Astrocyte (in vitro differentiated cells and primary cell): ENCODE measurements around the gene SLC18A3. TPM values are rescaled to one million over a fixed set of nuclear protein-coding genes. Genes with fewer than 3 reads are reported as not detected.

Source experiments
- DNase-seq: peaks from one replicate; pipeline ENCODE4 v3.0.0-alpha.2; 2010; ENCODE audit warnings: low read depth
- FAIRE-seq: peaks from 2 replicates; lab custom pipeline; 2011; peaks lifted over from hg19 to GRCh38; lab: Jason Lieb, UNC
- H2AFZ ChIP-seq: 2 replicates; pipeline ENCODE4 v1.6.0; 2012; ENCODE audit warnings: low read depth, low read length, inconsistent platforms
- H3K27ac ChIP-seq: 2 replicates; pipeline ENCODE4 v1.5.1; 2011; ENCODE audit warnings: low read depth, low read length, inconsistent platforms
- H3K27me3 ChIP-seq: 2 replicates; pipeline ENCODE4 v1.6.0; 2011; ENCODE audit warnings: low read length, inconsistent platforms; ENCODE audit not compliant: insufficient read depth
- H3K36me3 ChIP-seq: 2 replicates; pipeline ENCODE4 v1.5.1; 2011; ENCODE audit warnings: low read length, inconsistent platforms; ENCODE audit not compliant: insufficient read depth
- H3K4me1 ChIP-seq: 2 replicates; pipeline ENCODE4 v1.5.1; 2011; ENCODE audit warnings: low read length, inconsistent platforms; ENCODE audit not compliant: insufficient read depth
- H3K4me2 ChIP-seq: 2 replicates; pipeline ENCODE4 v1.6.0; 2012; ENCODE audit warnings: low read length, inconsistent platforms
- H3K4me3 ChIP-seq: 2 replicates; pipeline ENCODE4 v1.5.1; 2011; ENCODE audit warnings: low read depth, mild to moderate bottlenecking, low read length, inconsistent platforms; ENCODE audit not compliant: insufficient read depth
- H3K79me2 ChIP-seq: 2 replicates; pipeline ENCODE4 v1.6.0; 2012; ENCODE audit warnings: mild to moderate bottlenecking, low read length, inconsistent platforms; ENCODE audit not compliant: insufficient read depth
- H3K9ac ChIP-seq: 2 replicates; pipeline ENCODE4 v1.6.0; 2012; ENCODE audit warnings: mild to moderate bottlenecking, low read length, inconsistent platforms
- H3K9me3 ChIP-seq: 2 replicates; pipeline ENCODE4 v1.5.1; 2012; ENCODE audit warnings: low read depth, mild to moderate bottlenecking, low read length, inconsistent platforms; ENCODE audit not compliant: insufficient read depth
- H4K20me1 ChIP-seq: 2 replicates; pipeline ENCODE4 v1.6.0; 2012; ENCODE audit warnings: low read length, inconsistent platforms; ENCODE audit not compliant: insufficient read depth
- H3K27ac Mint-ChIP-seq: one replicate; pipeline ENCODE4 v1.8.0; 2021; ENCODE audit warnings: mild to moderate bottlenecking, mixed read lengths; ENCODE audit not compliant: unreplicated experiment
- H3K27me3 Mint-ChIP-seq: one replicate; pipeline ENCODE4 v1.8.0; 2021; ENCODE audit warnings: low read depth, mixed read lengths; ENCODE audit not compliant: unreplicated experiment
- H3K36me3 Mint-ChIP-seq: one replicate; pipeline ENCODE4 v1.8.0; 2021; ENCODE audit warnings: low read depth, mixed read lengths; ENCODE audit not compliant: unreplicated experiment
- H3K4me1 Mint-ChIP-seq: one replicate; pipeline ENCODE4 v1.8.0; 2021; ENCODE audit warnings: low read depth, mixed read lengths; ENCODE audit not compliant: unreplicated experiment
- H3K4me3 Mint-ChIP-seq: one replicate; pipeline ENCODE4 v1.8.0; 2021; ENCODE audit warnings: mild to moderate bottlenecking, moderate library complexity, mixed read lengths; ENCODE audit not compliant: unreplicated experiment
- H3K9me3 Mint-ChIP-seq: one replicate; pipeline ENCODE4 v1.8.0; 2021; ENCODE audit warnings: mild to moderate bottlenecking, mixed read lengths; ENCODE audit not compliant: unreplicated experiment
- EZH2 ChIP-seq: IDR thresholded peaks from 2 replicates; pipeline ENCODE4 v1.6.1; 2012; ENCODE audit warnings: mild to moderate bottlenecking, low read length, inconsistent platforms; ENCODE audit not compliant: insufficient read depth
- total RNA-seq: library from RNA; stranded (reverse); gene quantifications from 2 replicates; pipeline ENCODE4 v1.2.1, GENCODE V29; 2021
- TF ChIP-seq, protein P1 (sequence below): IDR thresholded peaks from 2 replicates; pipeline ENCODE4 v1.5.1; 2011; ENCODE audit warnings: low read depth, mild to moderate bottlenecking, inconsistent platforms, low read length, moderate library complexity; ENCODE audit not compliant: insufficient read depth

SLC18A3 gene
- total RNA-seq, 1 donor from 2014 or later: 4.6 TPM

DNA sequence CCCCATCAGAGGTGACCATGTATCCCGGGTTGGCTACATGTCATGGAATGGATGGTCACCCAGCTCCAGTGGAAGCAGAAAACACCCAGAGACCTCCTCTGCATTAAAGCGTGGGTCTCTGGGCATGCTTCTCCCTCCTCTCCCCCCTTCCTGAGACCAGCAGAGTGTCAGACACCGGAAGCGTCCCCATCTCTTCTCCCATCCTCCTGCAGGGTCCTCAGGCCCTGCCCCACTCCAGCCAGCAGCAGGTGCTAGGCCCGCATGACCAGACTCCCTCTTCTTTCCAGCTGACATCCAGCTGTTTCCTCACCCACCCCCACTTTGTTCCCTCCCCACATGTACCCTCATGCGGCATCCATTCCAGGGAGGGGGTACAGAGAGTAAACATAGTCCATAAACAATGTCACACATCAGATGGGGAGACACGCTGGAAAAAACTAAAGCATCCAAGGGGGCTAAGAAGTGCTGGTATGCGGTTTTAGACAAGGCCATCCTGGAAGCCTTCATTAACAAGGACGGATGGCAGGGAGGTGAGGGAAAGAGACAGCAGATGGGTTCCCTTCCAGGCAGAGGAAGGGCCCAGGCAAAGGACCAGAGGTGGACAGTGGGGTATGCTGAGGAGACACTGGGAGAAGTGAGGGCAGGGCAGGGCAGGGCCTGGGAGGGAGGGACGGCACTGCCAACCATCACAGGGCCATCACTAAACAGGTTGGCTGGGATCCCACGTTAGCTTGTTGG, 12.5 kb upstream of the SLC18A3 start:
- no peak overlapping the region for H3K4me3 ChIP-seq
- H3K27ac Mint-ChIP-seq: no peak overlapping the region
- H3K9ac ChIP-seq: no peak overlapping the region
- H3K36me3 ChIP-seq: no peaks in the 10 kb centered on the region
- no peak overlapping the region for H3K4me2 ChIP-seq
- DNase-seq (no peak), FAIRE-seq (no peak)
- no peaks in the 10 kb centered on the region for H3K79me2 ChIP-seq
- TF ChIP-seq, protein P1, sequence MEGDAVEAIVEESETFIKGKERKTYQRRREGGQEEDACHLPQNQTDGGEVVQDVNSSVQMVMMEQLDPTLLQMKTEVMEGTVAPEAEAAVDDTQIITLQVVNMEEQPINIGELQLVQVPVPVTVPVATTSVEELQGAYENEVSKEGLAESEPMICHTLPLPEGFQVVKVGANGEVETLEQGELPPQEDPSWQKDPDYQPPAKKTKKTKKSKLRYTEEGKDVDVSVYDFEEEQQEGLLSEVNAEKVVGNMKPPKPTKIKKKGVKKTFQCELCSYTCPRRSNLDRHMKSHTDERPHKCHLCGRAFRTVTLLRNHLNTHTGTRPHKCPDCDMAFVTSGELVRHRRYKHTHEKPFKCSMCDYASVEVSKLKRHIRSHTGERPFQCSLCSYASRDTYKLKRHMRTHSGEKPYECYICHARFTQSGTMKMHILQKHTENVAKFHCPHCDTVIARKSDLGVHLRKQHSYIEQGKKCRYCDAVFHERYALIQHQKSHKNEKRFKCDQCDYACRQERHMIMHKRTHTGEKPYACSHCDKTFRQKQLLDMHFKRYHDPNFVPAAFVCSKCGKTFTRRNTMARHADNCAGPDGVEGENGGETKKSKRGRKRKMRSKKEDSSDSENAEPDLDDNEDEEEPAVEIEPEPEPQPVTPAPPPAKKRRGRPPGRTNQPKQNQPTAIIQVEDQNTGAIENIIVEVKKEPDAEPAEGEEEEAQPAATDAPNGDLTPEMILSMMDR: no peak
- no peak for TF ChIP-seq EZH2
- H3K27me3 Mint-ChIP-seq: peaks cover 61% of the 10 kb centered on the region
- H3K27ac ChIP-seq: no peak overlapping the region
- peaks cover 5% of the 10 kb centered on the region for H3K27me3 ChIP-seq
- no peak overlapping the region for H3K4me3 Mint-ChIP-seq
- no peaks in the 10 kb centered on the region for H4K20me1 ChIP-seq
- H2AFZ ChIP-seq: no peak overlapping the region
- H3K36me3 Mint-ChIP-seq: no peaks in the 10 kb centered on the region
- no peaks in the 10 kb centered on the region for H3K4me1 ChIP-seq
- peaks cover 22% of the 10 kb centered on the region for H3K4me1 Mint-ChIP-seq
- no peaks in the 10 kb centered on the region for H3K9me3 ChIP-seq
- peaks cover 5% of the 10 kb centered on the region for H3K9me3 Mint-ChIP-seq

DNA sequence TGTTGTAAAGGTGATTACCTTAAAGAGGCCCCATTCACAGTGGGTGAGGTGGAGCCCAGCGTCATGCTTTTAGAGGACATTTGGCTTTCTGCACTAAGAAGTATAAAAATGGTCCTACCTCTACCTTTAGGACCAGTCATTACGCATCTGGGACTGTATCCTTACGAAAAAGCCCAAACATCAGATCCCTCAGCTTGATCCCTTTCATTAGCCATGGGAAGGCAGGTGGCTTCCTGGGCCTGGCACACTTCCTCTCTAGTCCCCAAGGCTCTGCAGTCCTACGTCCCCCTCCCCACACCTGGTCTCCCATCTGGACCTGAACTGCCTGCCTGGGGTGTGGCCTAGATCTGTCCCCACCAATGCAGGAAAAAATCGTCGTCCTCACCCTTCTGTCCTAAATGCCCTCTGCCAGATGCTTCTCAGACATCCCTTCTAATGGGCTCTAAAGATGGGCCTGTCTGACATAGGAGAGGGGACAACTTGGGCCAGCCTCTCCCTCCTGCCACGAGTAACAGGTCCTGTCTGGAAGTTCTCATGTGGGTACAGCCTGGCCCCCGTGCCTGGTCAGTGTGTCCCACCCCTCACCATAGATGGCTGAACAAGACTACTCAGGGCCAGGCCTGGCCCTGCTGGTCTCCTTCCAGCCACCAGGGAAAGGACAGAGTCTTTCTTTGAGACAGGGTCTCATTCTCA, 11.8 kb upstream of the SLC18A3 start:
- H3K36me3 Mint-ChIP-seq: no peaks in the 10 kb centered on the region
- no peak for DNase-seq
- Histone ChIP-seq H2AFZ (no peak overlapping the region), H3K79me2 (no peaks in the 10 kb centered on the region), H3K4me3 (no peak overlapping the region), H3K4me1 (no peaks in the 10 kb centered on the region), H3K27ac (no peak overlapping the region), H3K36me3 (no peaks in the 10 kb centered on the region), H4K20me1 (no peaks in the 10 kb centered on the region), H3K27me3 (peaks cover 8% of the 10 kb centered on the region), H3K4me2 (no peak overlapping the region), H3K9ac (no peak overlapping the region), H3K9me3 (no peaks in the 10 kb centered on the region)
- peaks cover 65% of the 10 kb centered on the region for H3K27me3 Mint-ChIP-seq
- FAIRE-seq: no peak
- TF ChIP-seq EZH2: no peak
- TF ChIP-seq, protein P1: no peak
- peaks cover 22% of the 10 kb centered on the region for H3K4me1 Mint-ChIP-seq
- no peak overlapping the region for H3K27ac Mint-ChIP-seq
- H3K4me3 Mint-ChIP-seq: no peak overlapping the region
- H3K9me3 Mint-ChIP-seq: peaks cover 5% of the 10 kb centered on the region

DNA sequence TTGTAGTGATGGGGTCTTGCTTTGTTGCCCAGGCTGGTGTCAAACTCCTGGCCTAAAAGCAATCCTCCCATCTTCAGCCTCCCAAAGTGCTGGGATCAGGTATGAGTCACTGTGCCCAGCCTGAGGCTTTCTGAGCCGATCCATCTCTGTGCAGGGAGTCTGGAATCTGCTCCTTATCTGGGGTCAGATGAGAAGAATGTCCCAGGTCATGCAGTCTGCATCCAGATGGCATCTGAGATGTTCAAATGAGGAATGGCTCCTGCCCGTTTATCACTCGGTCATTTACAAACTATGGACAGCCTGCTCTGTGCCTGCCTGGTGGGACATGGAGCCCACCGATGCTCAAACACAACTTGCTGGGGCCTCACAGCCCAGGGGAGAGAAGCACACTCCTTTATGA, 11.1 kb upstream of the SLC18A3 start:
- H3K4me1 ChIP-seq: no peaks in the 10 kb centered on the region
- H3K4me1 Mint-ChIP-seq: peaks cover 22% of the 10 kb centered on the region

More for the DNA sequence above, 11.1 kb upstream of the SLC18A3 start:
- TF ChIP-seq, protein P1: no peak
- Mint-ChIP-seq H3K27me3 (peaks cover 69% of the 10 kb centered on the region), H3K36me3 (no peaks in the 10 kb centered on the region), H3K27ac (no peak overlapping the region), H3K4me3 (no peak overlapping the region), H3K9me3 (peaks cover 5% of the 10 kb centered on the region)
- Histone ChIP-seq H3K4me2 (no peak overlapping the region), H2AFZ (no peak overlapping the region), H3K4me3 (no peak overlapping the region), H3K79me2 (no peaks in the 10 kb centered on the region), H3K9ac (no peak overlapping the region), H3K9me3 (no peaks in the 10 kb centered on the region), H3K36me3 (no peaks in the 10 kb centered on the region), H4K20me1 (no peaks in the 10 kb centered on the region), H3K27me3 (peaks cover 11% of the 10 kb centered on the region), H3K27ac (no peak overlapping the region)
- FAIRE-seq: no peak
- DNase-seq: no peak
